Epithelial cell of proximal tubule (primary cell): Measurements from ENCODE around the gene ALX4. TPM values are rescaled to one million over a fixed set of nuclear protein-coding genes. Genes with fewer than 3 reads are reported as not detected.

Experiments
- DNase-seq: peaks from one replicate; pipeline ENCODE4 v3.0.0-alpha.2; 2011; ENCODE audit warnings: low read depth
- H3K4me3 ChIP-seq: 2 replicates; pipeline ENCODE4 v1.5.1; 2011; ENCODE audit warnings: low read depth, mild to moderate bottlenecking, low read length
- total RNA-seq: library from RNA; depleted of rRNA; stranded (reverse); fragments of >200 nt; gene quantifications from 2 replicates; pipeline ENCODE4 v1.2.3, GENCODE V29; 2015
- TF ChIP-seq, protein P1 (sequence below): conservative IDR thresholded peaks from 2 replicates; pipeline ENCODE4 v1.5.1; 2012; ENCODE audit warnings: low read depth, mild to moderate bottlenecking, low read length

The ALX4 gene
- total RNA-seq, 1 donor from 2014 or later: not detected

DNA sequence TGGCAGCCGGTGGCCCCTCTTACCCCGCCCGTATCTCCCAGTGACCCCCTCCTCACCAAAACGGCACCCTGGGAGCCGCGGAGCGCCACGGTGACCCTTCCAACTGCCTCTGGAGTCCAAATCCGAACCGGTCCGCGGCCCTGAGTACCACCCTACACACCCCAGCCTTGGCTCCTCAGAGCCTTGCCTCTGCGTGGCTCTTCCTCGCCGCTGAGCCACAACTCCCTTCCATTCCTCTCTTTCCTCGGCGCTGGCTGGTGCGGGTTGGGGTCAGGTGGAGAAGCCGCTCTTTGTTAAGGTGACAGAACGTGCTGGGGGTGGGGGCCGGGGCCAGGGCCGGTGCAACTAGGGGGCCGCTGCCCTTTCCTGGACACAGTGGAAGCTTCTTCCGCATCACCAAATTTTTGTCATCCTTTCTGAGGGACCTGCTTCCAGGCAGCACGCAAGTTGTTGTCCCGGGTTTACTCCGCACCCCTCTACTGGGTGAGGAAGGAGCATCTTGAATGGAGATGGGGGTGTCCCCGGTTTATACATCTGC lies 6.5 kb downstream of the ALX4 start:
- no peak for DNase-seq
- H3K4me3 ChIP-seq: no peak overlapping the region
- TF ChIP-seq, protein P1, sequence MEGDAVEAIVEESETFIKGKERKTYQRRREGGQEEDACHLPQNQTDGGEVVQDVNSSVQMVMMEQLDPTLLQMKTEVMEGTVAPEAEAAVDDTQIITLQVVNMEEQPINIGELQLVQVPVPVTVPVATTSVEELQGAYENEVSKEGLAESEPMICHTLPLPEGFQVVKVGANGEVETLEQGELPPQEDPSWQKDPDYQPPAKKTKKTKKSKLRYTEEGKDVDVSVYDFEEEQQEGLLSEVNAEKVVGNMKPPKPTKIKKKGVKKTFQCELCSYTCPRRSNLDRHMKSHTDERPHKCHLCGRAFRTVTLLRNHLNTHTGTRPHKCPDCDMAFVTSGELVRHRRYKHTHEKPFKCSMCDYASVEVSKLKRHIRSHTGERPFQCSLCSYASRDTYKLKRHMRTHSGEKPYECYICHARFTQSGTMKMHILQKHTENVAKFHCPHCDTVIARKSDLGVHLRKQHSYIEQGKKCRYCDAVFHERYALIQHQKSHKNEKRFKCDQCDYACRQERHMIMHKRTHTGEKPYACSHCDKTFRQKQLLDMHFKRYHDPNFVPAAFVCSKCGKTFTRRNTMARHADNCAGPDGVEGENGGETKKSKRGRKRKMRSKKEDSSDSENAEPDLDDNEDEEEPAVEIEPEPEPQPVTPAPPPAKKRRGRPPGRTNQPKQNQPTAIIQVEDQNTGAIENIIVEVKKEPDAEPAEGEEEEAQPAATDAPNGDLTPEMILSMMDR: no peak

DNA sequence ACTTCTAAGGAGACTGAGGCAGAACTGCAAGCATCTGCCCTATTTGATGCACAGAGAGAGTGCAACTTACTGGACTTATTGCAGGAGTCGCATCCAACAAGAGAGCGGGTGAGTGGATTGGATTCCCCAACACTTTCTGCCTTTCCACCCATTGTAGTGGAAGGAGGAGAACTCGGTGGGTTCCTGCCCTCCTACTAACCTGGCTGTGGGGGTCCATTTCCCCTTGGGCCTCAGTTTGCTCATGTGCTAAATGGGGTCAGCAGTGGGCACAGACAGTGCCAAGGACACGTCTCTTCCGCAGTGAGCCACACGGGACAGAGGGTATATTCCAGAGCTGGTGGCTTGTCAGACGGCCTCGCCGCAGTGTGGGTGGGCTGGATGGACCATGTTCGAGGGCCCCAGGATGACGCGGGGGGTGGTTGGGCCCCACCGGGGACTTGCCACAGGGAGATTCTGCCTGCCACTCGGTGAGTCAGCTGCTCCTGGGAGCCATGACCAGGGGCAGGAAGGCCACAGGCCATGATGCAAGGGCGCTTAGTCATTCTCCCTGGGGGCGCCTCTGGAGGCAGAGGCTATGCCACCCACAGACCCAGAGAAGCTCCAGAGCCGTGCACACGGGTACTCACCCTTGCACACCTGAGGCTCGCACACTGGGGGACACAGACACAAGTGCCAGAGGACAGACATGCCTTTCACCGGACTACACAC lies 8.2 kb downstream of the ALX4 start:
- TF ChIP-seq, protein P1: no peak
- H3K4me3 ChIP-seq: no peak overlapping the region
- no peak for DNase-seq

DNA sequence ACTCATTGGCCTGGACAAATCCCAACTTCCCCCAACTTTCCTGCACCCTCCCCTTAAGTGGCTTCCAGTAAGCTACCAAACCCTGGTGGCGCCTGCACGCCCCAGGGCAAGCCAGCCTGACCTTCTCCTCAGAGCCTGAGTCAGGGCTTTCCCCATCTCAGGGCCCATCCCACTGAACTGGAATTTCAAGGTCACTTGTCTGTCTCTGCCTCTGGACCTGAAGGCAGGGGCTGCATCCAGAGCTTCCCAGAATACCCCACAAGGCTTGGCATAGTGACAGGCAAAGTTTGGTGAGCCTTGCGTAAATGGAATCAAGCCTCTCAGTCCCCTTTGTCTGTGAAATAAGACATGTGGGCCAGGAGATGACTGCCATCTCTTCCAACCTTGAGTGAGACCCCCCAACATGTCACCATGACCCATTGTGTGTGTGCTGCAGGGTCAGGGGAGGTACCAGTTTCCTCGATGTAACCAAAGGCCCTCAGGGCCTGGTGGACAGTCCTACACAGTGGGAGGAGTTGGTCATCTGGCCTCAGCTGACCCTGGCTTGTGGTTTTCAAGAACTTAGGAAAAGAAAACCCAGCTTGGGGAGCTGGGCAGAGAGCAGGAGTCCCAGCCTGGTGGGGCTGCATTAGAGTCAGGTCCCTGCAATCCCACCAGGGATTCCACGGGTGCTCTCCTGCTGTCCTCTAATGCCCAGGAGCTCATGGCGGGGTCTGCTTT lies 8.9 kb downstream of the ALX4 start:
- TF ChIP-seq, protein P1: no peak
- H3K4me3 ChIP-seq: no peak overlapping the region
- DNase-seq: no peak

DNA sequence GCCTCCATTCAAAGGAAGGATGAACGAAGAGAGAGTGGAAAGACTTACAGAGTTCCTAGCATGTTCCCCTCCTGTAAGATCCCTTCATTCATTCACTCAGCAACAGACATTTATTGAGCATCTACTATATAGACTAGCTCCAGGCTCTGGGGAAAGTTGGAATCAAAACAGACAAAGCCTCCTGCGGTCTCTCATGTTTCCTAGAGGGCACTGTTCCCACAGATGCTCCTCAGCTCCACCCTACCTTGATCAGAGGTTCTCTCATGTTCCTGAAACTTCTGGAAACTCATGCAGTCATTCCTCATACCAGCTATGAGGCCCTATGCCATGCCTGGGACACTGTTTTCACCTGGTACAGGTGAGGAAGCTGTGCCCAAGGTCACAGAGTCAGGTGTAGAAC lies 11.1 kb downstream of the ALX4 start:
- H3K4me3 ChIP-seq: no peak overlapping the region
- DNase-seq: no peak
- TF ChIP-seq, protein P1: no peak

DNA sequence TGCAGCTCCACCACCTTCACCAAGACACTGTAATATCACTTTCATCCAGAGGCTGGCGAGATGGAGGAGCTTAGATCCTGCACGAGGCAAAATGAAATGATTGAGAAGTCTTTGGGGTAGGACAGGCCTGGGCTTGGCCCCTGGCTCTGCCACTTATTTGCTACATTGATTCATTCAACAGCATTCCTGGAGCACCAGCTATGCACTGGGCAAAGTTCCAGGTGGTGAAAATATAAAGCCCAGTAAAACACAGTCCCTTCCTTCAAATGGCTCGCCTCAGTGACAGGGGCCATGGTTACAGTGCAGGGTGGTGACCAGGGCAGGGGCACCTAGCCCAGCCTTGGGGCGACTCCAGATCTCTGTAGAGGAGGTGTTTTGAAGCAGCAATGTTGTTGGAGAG lies 19.7 kb downstream of the ALX4 start:
- H3K4me3 ChIP-seq: no peak overlapping the region
- TF ChIP-seq, protein P1: no peak
- no peak for DNase-seq

DNA sequence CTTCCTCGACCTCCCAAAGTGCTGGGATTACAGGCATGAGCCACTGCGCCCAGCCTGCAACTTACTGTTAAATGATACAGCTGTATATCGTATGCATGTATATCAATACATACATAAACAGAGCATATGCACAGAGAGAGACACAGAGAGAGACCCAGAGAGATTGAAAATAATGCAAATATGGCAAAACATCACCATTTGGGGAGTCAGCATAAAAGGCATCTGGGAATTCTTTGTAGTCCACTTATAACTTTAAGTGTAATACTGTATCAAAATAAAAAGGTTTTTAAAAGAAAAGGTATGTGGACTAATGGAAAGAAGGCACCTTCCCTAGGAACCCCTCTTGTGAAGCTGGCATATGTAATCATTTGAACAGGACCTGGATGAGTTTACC lies 21.8 kb downstream of the ALX4 start:
- no peak overlapping the region for H3K4me3 ChIP-seq
- no peak for DNase-seq
- TF ChIP-seq, protein P1: no peak
